GM19025 (cell line): ENCODE measurements around the gene FSD1L.
"Not testable (repeated sequence)": the region's sequence is repeated elsewhere in the genome, so short reads cannot be mapped to it uniquely, and the experiment has no call there.

Experiments
- ATAC-seq: cut with Tn5 transposase; IDR thresholded peaks from one replicate; pipeline ENCODE4 v1.9.1; 2021; ENCODE audit warnings: mild to moderate bottlenecking, low read depth, moderate library complexity; ENCODE audit not compliant: unreplicated experiment

The FSD1L gene

DNA sequence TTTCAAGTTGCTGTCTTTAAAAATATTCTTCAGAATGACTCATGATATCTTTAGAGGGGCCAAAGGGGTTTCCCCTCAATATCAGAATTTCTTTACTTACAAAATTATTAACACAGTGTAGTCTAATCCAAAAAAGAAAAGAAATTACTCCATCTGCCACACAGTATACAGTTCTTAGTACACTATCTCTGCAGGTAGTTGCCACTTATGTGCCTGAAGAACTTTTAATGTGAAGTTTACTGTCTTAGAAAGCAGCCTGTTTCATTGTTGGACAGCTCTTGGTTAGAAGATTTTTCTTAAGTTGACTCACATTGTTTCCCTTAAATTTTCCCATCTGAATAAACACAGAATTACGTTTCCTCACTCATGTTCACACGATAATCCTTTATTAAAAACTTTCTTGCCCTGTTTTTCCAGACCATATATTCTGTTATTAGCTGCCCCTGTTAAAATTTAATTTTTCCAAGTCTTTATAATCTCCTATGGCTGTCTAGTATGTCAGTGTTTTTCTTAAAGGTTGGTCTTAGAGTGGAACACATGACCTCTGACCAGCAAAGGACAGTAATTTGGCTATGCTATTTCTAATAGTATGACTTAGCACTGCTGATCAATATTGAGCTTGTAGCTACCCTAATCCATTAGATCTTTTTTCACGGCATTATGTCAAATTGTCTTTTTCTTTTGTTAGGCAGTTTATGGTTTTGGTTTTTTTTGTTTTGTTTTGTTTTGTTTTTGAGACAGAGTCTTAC lies 88.3 kb downstream of the FSD1L start:
- ATAC-seq = peak; percentile 64

GRCh38 chr9:105539452-105539851 lies 91.6 kb downstream of the FSD1L start:
- no peak for ATAC-seq

- peak; percentile 98 for ATAC-seq
Measured at GRCh38 chr9:105541838-105542237, 94.0 kb downstream of the FSD1L start.

- ATAC-seq = no peak
Measured at GRCh38 chr9:105554042-105554441, 106.2 kb downstream of the FSD1L start.

DNA sequence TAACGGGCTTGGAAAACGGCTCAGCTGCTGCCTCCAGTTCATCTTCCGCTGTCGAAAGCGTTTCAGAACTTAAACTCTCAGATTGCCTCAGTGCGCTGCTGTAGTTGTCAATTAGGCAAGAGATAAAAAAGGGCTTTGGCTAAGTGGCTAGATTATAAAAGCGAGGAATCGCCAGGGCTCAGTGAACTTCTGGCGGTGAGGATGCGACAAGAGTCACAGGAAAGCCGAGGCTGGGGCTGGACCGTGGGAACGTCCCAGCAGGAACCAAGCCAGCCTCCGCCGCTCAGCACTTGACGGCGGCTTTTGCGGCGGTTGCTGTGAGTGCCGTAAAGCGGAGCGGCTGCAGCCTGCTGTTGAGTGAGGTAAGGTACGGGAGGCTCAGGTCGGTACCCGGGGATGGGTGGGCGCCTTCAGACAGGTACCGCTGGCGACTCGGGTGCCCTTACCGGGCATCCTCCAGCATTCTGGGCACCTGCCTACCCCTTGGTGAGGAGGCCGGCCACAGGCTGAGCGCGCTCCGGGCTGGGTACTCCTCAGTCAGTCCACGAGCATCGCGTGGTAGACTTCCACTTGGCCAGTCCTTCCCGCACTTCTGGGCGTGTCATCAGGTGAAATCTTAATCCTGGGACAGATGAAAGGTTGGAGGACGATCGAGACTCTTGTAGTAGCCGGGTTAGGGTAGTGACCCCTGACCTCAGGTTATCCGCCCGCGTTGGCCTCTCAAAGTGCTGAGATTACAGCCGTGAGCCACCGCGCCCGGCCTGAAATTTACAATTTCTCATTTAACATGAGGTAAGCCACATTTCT lies 110.2 kb downstream of the FSD1L start, which contains the start of gene FKTN:
Gene FKTN (plus strand): TSS at position 328 of the 807 bp plus-strand sequence. CDS start 16,902 bp downstream, outside the sequence.
- ATAC-seq = peak; percentile 95

DNA sequence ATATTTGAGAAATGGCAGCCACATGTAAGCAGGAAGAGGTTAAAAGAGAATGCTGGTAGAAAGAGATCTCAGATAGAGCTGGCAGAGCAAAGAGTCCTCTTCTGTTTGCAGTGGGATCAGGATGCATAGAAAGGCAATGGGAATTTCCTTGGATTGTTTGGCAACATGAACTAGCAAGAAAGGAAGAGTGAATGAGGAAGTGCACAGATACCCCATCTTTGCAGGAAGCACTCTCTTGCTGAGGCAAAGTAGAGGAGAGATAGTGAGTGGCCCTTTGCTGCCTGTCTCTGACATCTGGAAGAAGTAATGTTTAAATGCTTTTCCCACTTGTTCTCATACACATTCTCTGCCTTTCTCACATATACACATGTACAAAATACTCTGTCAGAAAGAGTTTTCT lies 124.6 kb downstream of the FSD1L start:
- ATAC-seq = no peak

DNA sequence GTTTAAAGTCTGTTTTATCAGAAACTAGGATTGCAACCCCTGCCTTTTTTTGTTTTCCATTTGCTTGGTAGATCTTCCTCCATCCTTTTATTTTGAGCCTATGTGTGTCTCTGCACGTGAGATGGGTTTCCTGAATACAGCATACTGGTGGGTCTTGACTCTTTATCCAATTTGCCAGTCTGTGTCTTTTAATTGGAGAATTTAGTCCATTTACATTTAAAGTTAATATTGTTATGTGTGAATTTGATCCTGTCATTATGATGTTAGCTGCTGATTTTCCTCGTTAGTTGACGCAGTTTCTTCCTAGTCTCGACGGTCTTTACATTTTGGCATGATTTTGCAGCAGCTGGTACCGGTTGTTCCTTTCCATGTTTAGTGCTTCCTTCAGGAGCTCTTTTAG lies 132.1 kb downstream of the FSD1L start:
- not testable (repeated sequence) for ATAC-seq

DNA sequence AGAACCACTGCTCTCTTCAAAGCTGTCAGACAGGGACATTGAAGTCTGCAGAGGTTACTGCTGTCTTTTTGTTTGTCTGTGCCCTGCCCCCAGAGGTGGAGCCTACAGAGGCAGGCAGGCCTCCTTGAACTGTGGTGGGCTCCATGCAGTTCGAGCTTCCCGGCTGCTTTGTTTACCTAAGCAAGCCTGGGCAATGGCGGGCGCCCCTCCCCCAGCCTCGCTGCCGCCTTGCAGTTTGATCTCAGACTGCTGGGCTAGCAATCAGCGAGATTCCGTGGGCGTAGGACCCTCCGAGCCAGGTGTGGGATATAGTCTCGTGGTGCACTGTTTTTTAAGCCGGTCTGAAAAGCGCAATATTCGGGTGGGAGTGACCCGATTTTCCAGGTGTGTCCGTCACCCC lies 133.7 kb downstream of the FSD1L start:
- ATAC-seq = not testable (repeated sequence)

- ATAC-seq = no peak
Measured at GRCh38 chr9:105593145-105593544, 145.3 kb downstream of the FSD1L start.
